Duodenal mucosa (tissue), 2 donors: Measurements from ENCODE around the gene COG1.

Experiments
- H3K27ac ChIP-seq: one replicate; pipeline ENCODE4 v1.7.0; 2013; ENCODE audit warnings: low read depth, low read length
- H3K27me3 ChIP-seq, 2 donors: one replicate each; pipeline ENCODE4 v1.7.0; 2013; ENCODE audit warnings: low read length in 2 of 2, control low read depth in 1 of 2; ENCODE audit not compliant: insufficient read depth in 2 of 2, control insufficient read depth in 1 of 2
- H3K36me3 ChIP-seq, 2 donors: one replicate each; pipeline ENCODE4 v1.7.0; 2013; ENCODE audit warnings: low read length in 2 of 2, control low read depth in 1 of 2; ENCODE audit not compliant: insufficient read depth in 2 of 2, control insufficient read depth in 1 of 2
- H3K4me1 ChIP-seq, 2 donors: one replicate each; pipeline ENCODE4 v1.7.0; 2013; ENCODE audit warnings: low read length in 2 of 2, control low read depth in 1 of 2; ENCODE audit not compliant: insufficient read depth in 2 of 2, control insufficient read depth in 1 of 2
- H3K4me3 ChIP-seq, 2 donors: one replicate each; pipeline ENCODE4 v1.7.0; 2013; ENCODE audit warnings: low read length in 2 of 2, low read depth in 1 of 2
- H3K9ac ChIP-seq, 2 donors: one replicate each; pipeline ENCODE4 v1.7.0; 2013; ENCODE audit warnings: low read length in 2 of 2, low read depth in 1 of 2
- H3K9me3 ChIP-seq, 2 donors: one replicate each; pipeline ENCODE4 v1.7.0; 2013; ENCODE audit warnings: low read length in 2 of 2, control low read depth in 1 of 2; ENCODE audit not compliant: control insufficient read depth in 1 of 2

Gene COG1

GRCh38 chr17:73211745-73212144, 18.9 kb downstream of the COG1 start:
- Histone ChIP-seq H3K27ac (no peak overlapping the region), H3K27me3 (no peaks in the 10 kb centered on the region), H3K36me3 (peaks cover 32 to 42% of the 10 kb centered on the region in 2 donors), H3K4me1 (no peaks in the 10 kb centered on the region), H3K9ac (no peak overlapping the region), H3K9me3 (no peaks in the 10 kb centered on the region), H3K4me3 (no peak overlapping the region)

DNA sequence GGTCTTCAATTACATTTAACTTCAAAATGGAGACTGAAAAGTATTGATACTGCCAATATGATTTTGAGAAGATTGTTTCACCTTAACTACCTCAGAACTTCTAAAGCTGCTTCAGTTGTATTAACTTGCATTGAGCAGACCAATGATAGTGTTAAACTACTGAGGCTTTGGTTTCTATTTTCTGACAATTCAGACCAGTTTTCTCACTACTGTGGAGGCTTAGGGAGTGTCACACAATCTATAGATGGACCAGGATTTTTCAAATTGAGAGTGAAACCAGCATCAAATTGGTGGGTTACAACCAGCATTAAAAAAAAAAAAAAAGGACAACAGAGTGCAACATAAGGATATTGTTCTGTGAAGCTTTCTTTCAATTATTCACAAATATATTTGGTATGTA, 21.2 kb downstream of the COG1 start:
- Histone ChIP-seq H3K9me3 (no peaks in the 10 kb centered on the region), H3K27ac (no peak overlapping the region), H3K27me3 (no peaks in the 10 kb centered on the region), H3K9ac (no peak overlapping the region), H3K4me3 (no peak overlapping the region), H3K4me1 (no peaks in the 10 kb centered on the region), H3K36me3 (peaks cover 13 to 20% of the 10 kb centered on the region in 2 donors)

- Histone ChIP-seq H3K9me3 (no peaks in the 10 kb centered on the region), H3K27ac (no peak overlapping the region), H3K27me3 (no peaks in the 10 kb centered on the region), H3K36me3 (peaks cover 7 to 11% of the 10 kb centered on the region in 2 donors), H3K4me3 (no peak overlapping the region), H3K4me1 (no peaks in the 10 kb centered on the region), H3K9ac (no peak overlapping the region)
Observed at GRCh38 chr17:73214851-73215250, 22.0 kb downstream of the COG1 start.

- Histone ChIP-seq H3K9ac (no peak overlapping the region), H3K9me3 (no peaks in the 10 kb centered on the region), H3K27ac (no peak overlapping the region), H3K4me3 (no peak overlapping the region), H3K4me1 (no peaks in the 10 kb centered on the region), H3K36me3 (peaks cover 3 to 10% of the 10 kb centered on the region in 2 donors), H3K27me3 (no peaks in the 10 kb centered on the region)
Observed at GRCh38 chr17:73215447-73215846, 22.6 kb downstream of the COG1 start.

- H3K9me3 ChIP-seq, result no peaks in the 10 kb centered on the region
Observed at GRCh38 chr17:73223626-73224230, 30.9 kb downstream of the COG1 start.

GRCh38 chr17:73224237-73224636, 31.4 kb downstream of the COG1 start:
- Histone ChIP-seq H3K27me3 (no peaks in the 10 kb centered on the region), H3K36me3 (no peaks in the 10 kb centered on the region), H3K4me1 (peaks cover 14 to 30% of the 10 kb centered on the region in 2 donors), H3K9ac (no peak overlapping the region), H3K4me3 (no peak overlapping the region), H3K27ac (no peak overlapping the region), H3K9me3 (no peaks in the 10 kb centered on the region)

More at GRCh38 chr17:73223626-73224230, 30.9 kb downstream of the COG1 start:
- no peaks in the 10 kb centered on the region for H3K27me3 ChIP-seq
- H3K36me3 ChIP-seq, result no peaks in the 10 kb centered on the region
- no peak overlapping the region for H3K27ac ChIP-seq
- H3K9ac ChIP-seq, result no peak overlapping the region
- H3K4me1 ChIP-seq, result peaks cover 9 to 24% of the 10 kb centered on the region in 2 donors
- no peak overlapping the region for H3K4me3 ChIP-seq

DNA sequence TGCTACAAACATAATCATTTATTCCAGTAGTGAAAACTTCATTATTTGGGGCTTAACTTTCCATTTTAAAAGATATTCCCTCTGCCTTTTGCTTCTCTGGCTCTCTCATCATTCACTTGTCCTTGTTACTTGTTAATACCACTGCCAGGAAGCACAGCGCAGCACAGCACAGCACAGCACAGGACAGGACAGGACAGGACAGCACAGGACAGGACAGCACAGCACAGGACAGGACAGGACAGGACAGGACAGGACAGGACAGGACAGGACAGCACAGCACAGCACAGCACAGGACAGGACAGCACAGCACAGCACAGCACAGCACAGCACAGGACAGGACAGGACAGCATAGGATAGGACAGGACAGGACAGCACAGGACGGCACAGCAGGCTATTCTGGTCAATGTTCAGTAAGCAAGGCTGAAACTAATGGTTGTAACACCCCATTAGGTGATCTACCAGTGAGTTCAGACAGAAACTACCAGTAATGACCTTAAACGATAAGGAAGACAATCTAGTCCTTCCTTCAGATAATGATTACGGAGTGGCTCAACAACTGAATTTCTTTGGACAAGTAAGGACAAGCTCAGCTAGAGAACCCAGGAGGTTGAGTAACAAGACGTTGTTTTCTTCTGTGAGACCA, 31.9 kb downstream of the COG1 start:
- Histone ChIP-seq H3K4me1 (peaks cover 16 to 31% of the 10 kb centered on the region in 2 donors), H3K27me3 (no peaks in the 10 kb centered on the region), H3K9me3 (no peaks in the 10 kb centered on the region), H3K4me3 (no peak overlapping the region), H3K9ac (no peak overlapping the region), H3K36me3 (no peaks in the 10 kb centered on the region), H3K27ac (no peak overlapping the region)

DNA sequence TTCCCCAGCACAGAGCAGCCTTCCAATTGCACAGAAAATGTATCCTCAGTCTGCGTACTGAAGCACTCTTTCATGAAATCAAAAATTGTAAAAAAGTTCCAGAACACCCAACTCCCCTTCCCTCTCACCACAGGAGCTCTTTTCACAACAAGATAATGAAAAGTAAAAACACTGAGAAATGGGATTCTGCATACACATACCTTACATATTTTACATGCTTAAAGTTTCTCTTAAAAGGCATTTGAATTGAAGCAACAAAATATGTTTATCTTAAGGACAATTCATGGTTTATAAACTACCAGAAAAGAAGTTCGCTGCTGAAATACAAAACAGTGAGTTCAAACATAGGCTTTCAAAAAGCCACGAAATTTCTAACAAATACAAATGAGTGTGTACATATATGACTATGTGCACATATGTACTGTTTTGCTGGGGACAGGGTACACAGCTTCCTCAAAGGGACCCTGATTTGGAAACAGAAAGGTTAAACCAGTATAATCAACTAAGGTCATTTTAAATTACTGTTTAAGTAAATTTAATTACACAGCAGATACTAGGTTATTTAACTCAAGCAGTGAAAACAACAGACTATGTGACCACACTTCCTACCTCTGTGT, 33.8 kb downstream of the COG1 start:
- Histone ChIP-seq H3K9ac (peak overlapping the region in 1 of 2 donors; percentile 17), H3K4me1 (peaks cover 26 to 40% of the 10 kb centered on the region in 2 donors)

DNA sequence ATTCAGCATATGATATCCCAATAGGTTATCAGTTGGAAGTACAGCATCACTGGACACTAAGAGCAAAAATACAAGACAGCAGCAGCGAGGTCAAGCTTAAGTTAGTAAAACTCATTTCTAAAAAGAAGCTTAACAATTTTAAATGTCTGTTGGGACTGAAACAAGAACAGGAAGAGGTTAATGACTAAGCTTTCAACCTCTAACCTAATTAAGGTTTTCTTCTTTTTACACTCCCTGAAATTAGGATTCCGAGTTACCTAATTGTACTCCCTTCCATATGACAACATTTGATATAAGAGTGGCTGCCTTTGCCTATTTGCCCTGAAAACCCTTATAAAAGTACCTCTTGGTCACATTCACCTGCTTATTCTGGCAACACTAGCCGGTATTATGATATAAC, 34.5 kb downstream of the COG1 start:
- no peaks in the 10 kb centered on the region for H3K27me3 ChIP-seq
- no peak overlapping the region for H3K27ac ChIP-seq
- no peak overlapping the region for H3K4me3 ChIP-seq
- H3K36me3 ChIP-seq, result no peaks in the 10 kb centered on the region
- peak overlapping the region in 1 of 2 donors; percentile 17 for H3K9ac ChIP-seq
- peaks cover 26 to 40% of the 10 kb centered on the region in 2 donors for H3K4me1 ChIP-seq
- H3K9me3 ChIP-seq, result no peaks in the 10 kb centered on the region

More for the DNA sequence above, 33.8 kb downstream of the COG1 start:
- H3K27ac ChIP-seq, result no peak overlapping the region
- no peaks in the 10 kb centered on the region for H3K27me3 ChIP-seq
- H3K4me3 ChIP-seq, result no peak overlapping the region
- H3K9me3 ChIP-seq, result no peaks in the 10 kb centered on the region
- no peaks in the 10 kb centered on the region for H3K36me3 ChIP-seq

GRCh38 chr17:73227944-73228343, 35.1 kb downstream of the COG1 start:
- no peaks in the 10 kb centered on the region for H3K27me3 ChIP-seq
- no peak overlapping the region for H3K27ac ChIP-seq
- H3K36me3 ChIP-seq, result no peaks in the 10 kb centered on the region
- no peak overlapping the region for H3K9ac ChIP-seq
- peaks cover 28 to 40% of the 10 kb centered on the region in 2 donors for H3K4me1 ChIP-seq
- H3K9me3 ChIP-seq, result no peaks in the 10 kb centered on the region
- no peak overlapping the region for H3K4me3 ChIP-seq
